A549 (cell line): ENCODE data around the gene BCAS3. TPM values are rescaled to one million over a fixed set of nuclear protein-coding genes. Genes with fewer than 3 reads are reported as not detected.

Experiments
- ATAC-seq, 2 experiments: fragments of 200-7000 bp in 1 of 2; fragments of >200 bp in 1 of 2; cut with Nextera tagmentation in 1 of 2; cut with Tn5 transposase in 1 of 2; 3 replicates each; pipeline versions ENCODE4 v1.8.0 to v1.9.1; 2018 to 2020; ENCODE audit warnings: mild to moderate bottlenecking in 1 of 2, moderate library complexity in 1 of 2
- CTCF ChIA-PET: fragments of 300-600 bp; sonication (Branson Sonifier 250); formaldehyde crosslinking; extraction: SDS; loops from one replicate; lab custom pipeline; 2021; ENCODE audit warnings: antibody characterized with exemption, inconsistent platforms; lab: Yijun Ruan, JAX
- POLR2A ChIA-PET: fragments of 350-600 bp; formaldehyde crosslinking; extraction: SDS; loops from one replicate; lab custom pipeline; 2021; ENCODE audit warnings: antibody characterized with exemption, inconsistent platforms; lab: Yijun Ruan, JAX
- DNase-seq, 2 experiments: peaks; one replicate each; pipeline versions ENCODE4 v3.0.0 to v3.0.0-alpha.2; 2011 to 2016; ENCODE audit warnings: low read depth in 1 of 2, low spot score in 1 of 2
- FAIRE-seq: peaks from 2 replicates; lab custom pipeline; 2011; peaks lifted over from hg19 to GRCh38; lab: Jason Lieb, UNC
- H3K27ac ChIP-seq, 2 experiments: fragments of >200 bp; sonication (Bioruptor Twin); formaldehyde crosslinking; 3 replicates each; pipeline ENCODE4 v1.5.1; 2016 to 2017
- H3K4me1 ChIP-seq: fragments of >200 bp; sonication (Bioruptor Twin); formaldehyde crosslinking; 3 replicates; pipeline ENCODE4 v1.6.1; 2016
- H3K4me2 ChIP-seq: fragments of >200 bp; sonication (Bioruptor Twin); formaldehyde crosslinking; 3 replicates; pipeline ENCODE4 v1.6.1; 2016
- H3K4me3 ChIP-seq: fragments of >200 bp; sonication (Bioruptor Twin); formaldehyde crosslinking; 3 replicates; pipeline ENCODE4 v1.5.1; 2016
- H3K9me3 ChIP-seq: fragments of >200 bp; sonication (Bioruptor Twin); formaldehyde crosslinking; 3 replicates; pipeline ENCODE4 v1.6.1; 2016
- ATOH8 ChIP-seq: fragments of 250-450 bp; sonication (Bioruptor Pico); IDR thresholded peaks from 2 replicates; pipeline ENCODE4 v1.5.0; 2020; ENCODE audit warnings: low read depth, mild to moderate bottlenecking, moderate library complexity
- CEBPB ChIP-seq, 2 experiments: fragments of >200 bp in 1 of 2; sonication (Bioruptor Twin) in 1 of 2; formaldehyde crosslinking in 1 of 2; IDR thresholded peaks; 2 replicates each; pipeline ENCODE4 v1.6.1; 2012 to 2016
- CHD2 ChIP-seq: fragments of 150-350 bp; IDR thresholded peaks from 2 replicates; pipeline ENCODE4 v1.6.1; 2014; ENCODE audit warnings: low read length; ENCODE audit not compliant: partially characterized antibody
- CHD4 ChIP-seq: fragments of 200-600 bp; sonication (generic); IDR thresholded peaks from 2 replicates; pipeline ENCODE4 v1.6.1; 2016; ENCODE audit warnings: antibody characterized with exemption, mild to moderate bottlenecking, borderline replicate concordance
- EHMT2 ChIP-seq: fragments of 200-600 bp; sonication (generic); IDR thresholded peaks from 2 replicates; pipeline ENCODE4 v1.6.1; 2016; ENCODE audit warnings: antibody characterized with exemption, low read depth, mild to moderate bottlenecking, moderate library complexity
- EP300 ChIP-seq, 2 experiments: fragments of >200 bp; sonication (Bioruptor Twin); formaldehyde crosslinking; IDR thresholded peaks; 2 replicates in 1 of 2; 3 replicates in 1 of 2; pipeline ENCODE4 v1.6.1; 2016 to 2017
- FOSL2 ChIP-seq, 2 experiments: fragments of 450-650 bp in 1 of 2; fragments of >200 bp in 1 of 2; sonication (Bioruptor Twin) in 1 of 2; formaldehyde crosslinking; IDR thresholded peaks; 2 replicates each; pipeline versions ENCODE4 v1.5.0 to v1.6.1; 2016 to 2020; ENCODE audit warnings: mild to moderate bottlenecking in 1 of 2, moderate library complexity in 1 of 2
- FOXS1 ChIP-seq: fragments of 250-450 bp; sonication (Bioruptor Pico); IDR thresholded peaks from 2 replicates; pipeline ENCODE4 v1.5.0; 2020; ENCODE audit warnings: mild to moderate bottlenecking, moderate library complexity
- GATA3 ChIP-seq: IDR thresholded peaks from 2 replicates; pipeline ENCODE4 v1.6.1; 2012; ENCODE audit warnings: borderline replicate concordance
- HOXB13 ChIP-seq: fragments of 250-450 bp; sonication (Bioruptor Pico); IDR thresholded peaks from 2 replicates; pipeline ENCODE4 v1.5.0; 2020; ENCODE audit warnings: low read depth, mild to moderate bottlenecking, moderate library complexity
- JUN ChIP-seq, 2 experiments: fragments of >200 bp; sonication (Bioruptor Twin); formaldehyde crosslinking; IDR thresholded peaks; 2 replicates in 1 of 2; 3 replicates in 1 of 2; pipeline ENCODE4 v1.6.1; 2016 to 2017
- JUNB ChIP-seq: fragments of >200 bp; sonication (Bioruptor Twin); formaldehyde crosslinking; IDR thresholded peaks from 2 replicates; pipeline ENCODE4 v1.6.1; 2016
- KDM1A ChIP-seq: fragments of 200-600 bp; sonication (generic); IDR thresholded peaks from 2 replicates; pipeline ENCODE4 v1.6.1; 2016; ENCODE audit warnings: low read depth, mild to moderate bottlenecking
- KDM5A ChIP-seq: fragments of 200-600 bp; sonication (generic); IDR thresholded peaks from 2 replicates; pipeline ENCODE4 v1.6.1; 2016; ENCODE audit warnings: antibody characterized with exemption, mild to moderate bottlenecking
- MAFK ChIP-seq: fragments of 450-650 bp; IDR thresholded peaks from 2 replicates; pipeline ENCODE4 v1.6.1; 2014; ENCODE audit not compliant: partially characterized antibody
- MAX ChIP-seq: IDR thresholded peaks from 2 replicates; pipeline ENCODE4 v1.6.1; 2012
- MAZ ChIP-seq: fragments of 150-350 bp; IDR thresholded peaks from 2 replicates; pipeline ENCODE4 v1.6.1; 2014; ENCODE audit warnings: antibody characterized with exemption, low read depth, low read length, borderline replicate concordance
- NPAS2 ChIP-seq: fragments of 250-450 bp; sonication (Bioruptor Pico); IDR thresholded peaks from 2 replicates; pipeline ENCODE4 v1.8.0; 2022; ENCODE audit warnings: mild to moderate bottlenecking, moderate library complexity, borderline replicate concordance
- NR3C1 ChIP-seq: fragments of >200 bp; sonication (Bioruptor Twin); formaldehyde crosslinking; IDR thresholded peaks from 3 replicates; pipeline ENCODE4 v1.6.1; 2017
- PHF8 ChIP-seq: fragments of 200-600 bp; sonication (generic); IDR thresholded peaks from 2 replicates; pipeline ENCODE4 v1.6.1; 2016; ENCODE audit warnings: low read depth, mild to moderate bottlenecking, antibody characterized with exemption, moderate library complexity, borderline replicate concordance
- POLR2A ChIP-seq: IDR thresholded peaks from 2 replicates; pipeline ENCODE4 v1.6.1; 2012; ENCODE audit warnings: mild to moderate bottlenecking, low read length
- RAD21 ChIP-seq, 2 experiments: fragments of >200 bp in 1 of 2; sonication (Bioruptor Twin) in 1 of 2; formaldehyde crosslinking in 1 of 2; IDR thresholded peaks in 1 of 2; conservative IDR thresholded peaks in 1 of 2; 2 replicates in 1 of 2; 3 replicates in 1 of 2; pipeline ENCODE4 v1.6.1; 2012 to 2018; ENCODE audit warnings: inconsistent platforms in 1 of 2
- RFX5 ChIP-seq: fragments of 450-650 bp; IDR thresholded peaks from 2 replicates; pipeline ENCODE4 v1.7.1; 2014; ENCODE audit warnings: antibody characterized with exemption, mild to moderate bottlenecking, moderate library complexity
- RNF2 ChIP-seq: fragments of 200-600 bp; sonication (generic); IDR thresholded peaks from 2 replicates; pipeline ENCODE4 v1.6.1; 2016; ENCODE audit warnings: low read depth, mild to moderate bottlenecking, antibody characterized with exemption, moderate library complexity, borderline replicate concordance
- SREBF2 ChIP-seq: fragments of 450-650 bp; IDR thresholded peaks from 2 replicates; pipeline ENCODE4 v1.6.1; 2014; ENCODE audit warnings: mild to moderate bottlenecking, moderate library complexity
- ZC3H11A ChIP-seq: fragments of 450-650 bp; IDR thresholded peaks from 2 replicates; pipeline ENCODE4 v1.6.1; 2014; ENCODE audit warnings: antibody characterized with exemption, mild to moderate bottlenecking
- ZSCAN20 ChIP-seq: fragments of 250-450 bp; sonication (Bioruptor Pico); IDR thresholded peaks from 2 replicates; pipeline ENCODE4 v1.8.0; 2022; ENCODE audit warnings: mild to moderate bottlenecking, moderate library complexity
- WGBS: methylation state at CpG from one replicate; pipeline ENCODE4 v1.1.6; 2017; ENCODE audit errors: missing lambda C conversion rate; 5-methylcytosine and 5-hydroxymethylcytosine counted together
- polyA plus RNA-seq, 4 experiments: library from polyadenylated mRNA; depleted of rRNA in 3 of 4; stranded (reverse); fragments of >200 nt; fragmentation: RNase III in 1 of 4; extraction: RNeasy Plus Mini Kit Qiagen cat#74134 plus additional on column Dnase treatment in 1 of 4; gene quantifications; 2 replicates in 3 of 4; 3 replicates in 1 of 4; pipeline ENCODE4 v1.2.3, GENCODE V29; 2011 to 2017
- TF ChIP-seq, protein P1 (sequence below): fragments of 450-650 bp; IDR thresholded peaks from 2 replicates; pipeline ENCODE4 v1.6.1; 2014; ENCODE audit warnings: antibody characterized with exemption

BCAS3 gene
- polyA plus RNA-seq, 2 of the 4 experiments (the other 2 are of a cell fraction), result 14.7 to 43.4 TPM

GRCh38 chr17:61338000-61338798, 660.5 kb downstream of the BCAS3 start:
- Histone ChIP-seq H3K9me3 (no peaks in the 10 kb centered on the region), H3K4me3 (no peak overlapping the region), H3K4me2 (peak overlapping the region; percentile 63), H3K4me1 (peaks cover 48% of the 10 kb centered on the region), H3K27ac (peak overlapping the region; percentile 45 to 64)
- POLR2A ChIA-PET, result no interaction called here
- TF ChIP-seq EHMT2 (no peak), EP300 (IDR thresholded peaks at IDR 0.05) (peak in 1 of 2 experiments; percentile 33; a peak in 1 of 5 replicates), JUN (IDR thresholded peaks at IDR 0.05) (peak in 1 of 2 experiments; percentile 68; a peak in 2 of 5 replicates), FOSL2 (IDR thresholded peaks at IDR 0.05) (peak; percentile 58; the same call in 1 of the 2 replicates), FOSL2 (CRISPR knock-in tag; IDR thresholded peaks at IDR 0.05) (peak; percentile 73), JUNB (peak; percentile 65), GATA3 (peak; percentile 81; the same call in 1 of the 2 replicates), CHD4 (no peak), MAX (peak; percentile 39), CEBPB (IDR thresholded peaks at IDR 0.05) (peak in 1 of 2 experiments; percentile 36; a peak in 1 of 4 replicates), ZC3H11A (no peak), MAFK (peak; percentile 68)
- FAIRE-seq (peak; percentile 7), ATAC-seq (peak; percentile 37 to 64; a peak in 4 of 6 replicates), DNase-seq (peak; percentile 60 to 65)
- CTCF ChIA-PET, result interaction anchor here (1.1 to 2.9 kb wide), 3 partner anchors 8 to 71 kb away, joined by 3 to 10 read pairs (median 5); no protein-coding TSS in a partner anchor
- WGBS, result 32% methylated on average over 12 of the region's 12 CpGs

DNA sequence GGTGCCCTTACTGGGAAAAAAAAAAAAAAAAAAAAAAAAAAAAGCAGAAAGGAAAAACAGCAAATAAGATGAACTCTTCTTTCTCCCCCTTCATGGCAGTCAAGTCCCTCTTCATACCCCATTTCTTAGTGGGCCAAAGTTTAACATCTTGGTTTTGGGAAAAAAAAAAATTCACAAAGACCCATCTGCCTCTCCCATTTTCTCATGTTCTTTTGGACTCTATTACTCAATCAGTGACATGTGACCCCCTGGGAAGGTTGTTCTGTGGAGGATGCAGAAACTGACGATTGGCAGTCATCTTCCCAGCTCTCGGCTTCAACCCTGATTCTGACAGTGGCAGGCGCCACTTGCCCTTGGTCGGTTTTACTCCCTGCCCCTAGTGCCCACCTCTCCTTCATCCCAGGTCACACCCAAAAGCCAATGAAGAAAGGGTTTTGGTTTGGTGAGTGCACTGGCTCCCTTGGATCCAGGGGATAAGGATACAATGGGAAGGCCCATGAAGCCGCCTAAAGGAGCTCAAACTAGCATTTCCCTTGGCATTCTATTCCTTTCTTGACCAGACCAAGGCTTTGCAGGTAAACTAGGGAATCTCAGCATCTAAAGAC, 661.3 kb downstream of the BCAS3 start:
- Histone ChIP-seq H3K9me3 (no peaks in the 10 kb centered on the region), H3K4me2 (peak overlapping the region; percentile 63), H3K27ac (peak overlapping the region; percentile 45 to 64; a peak in 4 of 6 replicates), H3K4me1 (peaks cover 48% of the 10 kb centered on the region), H3K4me3 (no peak overlapping the region)
- TF ChIP-seq CEBPB (IDR thresholded peaks at IDR 0.05) (peak in 1 of 2 experiments; percentile 25; a peak in 1 of 4 replicates), NR3C1 (no peak)
- FAIRE-seq (no peak), DNase-seq (no peak), ATAC-seq (no peak)
- ChIA-PET CTCF (interaction anchor here (0.7 to 2.9 kb wide), 4 partner anchors 7 to 98 kb away, joined by 3 to 10 read pairs (median 4); no protein-coding TSS in a partner anchor), POLR2A (no interaction called here)
- 90% methylated on average over 5 of the region's 5 CpGs for WGBS

- WGBS, result 90% methylated on average over 13 of the region's 13 CpGs
- H3K4me2 ChIP-seq, result no peak overlapping the region
- POLR2A ChIA-PET, result no interaction called here
- TF ChIP-seq GATA3 (no peak), ZSCAN20 (no peak), KDM1A (no peak), PHF8 (no peak), MAZ (no peak), RNF2 (no peak), HOXB13 (CRISPR knock-in tag) (no peak), SREBF2 (no peak), FOXS1 (CRISPR knock-in tag) (no peak), JUN (IDR thresholded peaks at IDR 0.05) (no peak), POLR2A (no peak), CHD2 (no peak), ATOH8 (CRISPR knock-in tag) (no peak), RFX5 (no peak), NPAS2 (CRISPR knock-in tag) (no peak), RAD21 (conservative IDR thresholded peaks at IDR 0.05 in 1 of 2, IDR thresholded peaks at IDR 0.05 in 1 of 2) (no peak), KDM5A (no peak)
- TF ChIP-seq, protein P1, sequence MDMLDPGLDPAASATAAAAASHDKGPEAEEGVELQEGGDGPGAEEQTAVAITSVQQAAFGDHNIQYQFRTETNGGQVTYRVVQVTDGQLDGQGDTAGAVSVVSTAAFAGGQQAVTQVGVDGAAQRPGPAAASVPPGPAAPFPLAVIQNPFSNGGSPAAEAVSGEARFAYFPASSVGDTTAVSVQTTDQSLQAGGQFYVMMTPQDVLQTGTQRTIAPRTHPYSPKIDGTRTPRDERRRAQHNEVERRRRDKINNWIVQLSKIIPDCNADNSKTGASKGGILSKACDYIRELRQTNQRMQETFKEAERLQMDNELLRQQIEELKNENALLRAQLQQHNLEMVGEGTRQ, result no peak
- TF ChIP-seq, all 56 proteins: peak for 0
- Histone ChIP-seq H3K27ac (no peak overlapping the region), H3K4me1 (peaks cover 33% of the 10 kb centered on the region), H3K9me3 (no peaks in the 10 kb centered on the region), H3K4me3 (no peak overlapping the region)
- DNase-seq (no peak), ATAC-seq (no peak), FAIRE-seq (no peak)
- CTCF ChIA-PET, result no interaction called here
These were observed 663.0 kb downstream of the BCAS3 start for GRCh38 chr17:61340431-61341209.
